Hematopoietic multipotent progenitor cell treated with erythropoietin and hydrocortisone succinate and interleukin-3 and kit ligand, for 6 days (in vitro differentiated cells): ENCODE measurements around the gene PHACTR3.

Experiments used
- DNase-seq: peaks from one replicate; pipeline ENCODE4 v3.0.0-alpha.2; 2015

Gene PHACTR3

GRCh38 chr20:59622496-59622895, 18.2 kb downstream of the PHACTR3 start:
- DNase-seq: no peak

GRCh38 chr20:59623133-59623532, 18.8 kb downstream of the PHACTR3 start:
- no peak for DNase-seq

DNA sequence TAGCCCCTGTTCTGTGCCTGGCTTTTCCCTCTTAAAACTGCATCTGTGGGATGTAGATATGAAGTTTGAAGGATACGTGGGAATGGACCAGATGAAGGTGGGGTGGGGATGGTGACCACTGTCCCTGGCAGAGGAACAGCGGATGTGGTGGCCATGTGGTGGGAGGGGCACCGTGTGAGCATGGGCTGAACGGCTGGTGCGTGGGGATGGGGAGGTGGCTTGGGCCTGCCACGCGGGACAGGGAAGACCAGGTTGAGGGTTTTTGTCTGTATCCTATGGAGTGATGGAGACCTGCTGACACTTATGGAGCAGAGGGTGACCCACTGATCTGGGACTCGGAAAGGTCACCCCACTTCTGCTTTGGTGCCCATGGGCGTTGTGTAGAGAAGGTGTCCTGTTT, 19.2 kb downstream of the PHACTR3 start:
- DNase-seq: no peak

GRCh38 chr20:59624401-59624800, 20.1 kb downstream of the PHACTR3 start:
- DNase-seq: no peak

GRCh38 chr20:59625214-59625922, 21.0 kb downstream of the PHACTR3 start:
- no peak for DNase-seq

GRCh38 chr20:59627298-59627697, 23.0 kb downstream of the PHACTR3 start:
- DNase-seq: no peak

- no peak for DNase-seq
These were observed 23.8 kb downstream of the PHACTR3 start for GRCh38 chr20:59628171-59628570.

DNA sequence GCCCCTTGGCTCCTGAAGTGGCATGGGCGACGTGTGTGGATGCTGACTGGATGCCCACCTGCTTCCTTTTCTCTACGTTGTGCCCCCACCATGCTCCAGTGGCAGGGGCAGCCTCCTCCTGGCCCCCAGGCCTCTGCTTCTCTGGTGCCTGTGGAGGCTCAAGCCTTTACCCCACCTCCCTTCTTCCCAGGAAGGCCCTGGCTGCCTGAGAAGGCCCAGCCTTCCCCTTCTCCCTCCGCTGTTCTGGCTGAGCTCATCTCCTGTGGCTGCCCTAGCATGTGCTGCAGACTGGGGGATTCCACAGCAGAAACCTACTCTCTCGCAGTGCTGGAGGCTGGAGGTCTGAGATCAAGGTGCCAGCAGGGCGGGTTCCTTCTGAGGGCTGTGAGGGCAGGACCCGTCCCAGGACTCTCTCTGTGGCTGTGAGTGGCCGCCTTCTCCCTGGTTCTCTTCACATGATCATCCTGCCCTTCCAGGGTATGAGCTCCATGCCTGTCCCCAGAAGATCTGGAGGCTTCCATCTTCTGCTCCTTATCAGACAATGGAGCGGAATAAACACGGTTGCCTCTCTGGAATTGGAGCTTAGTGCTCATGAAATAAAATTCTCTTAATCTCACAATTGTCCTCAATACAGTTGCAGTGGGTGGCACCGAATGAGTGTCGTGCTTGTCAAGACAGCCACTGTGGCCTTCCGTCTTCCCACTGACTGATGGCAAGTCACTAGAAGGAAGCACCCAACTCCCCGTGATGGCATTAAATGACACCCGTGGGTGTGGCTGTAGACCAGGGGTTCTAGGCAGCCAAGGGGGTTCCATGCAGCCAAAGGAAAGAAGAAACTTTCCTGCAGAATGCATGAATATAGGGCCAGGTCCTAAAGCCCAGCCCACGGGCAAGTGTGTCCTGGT, 25.1 kb downstream of the PHACTR3 start:
- no peak for DNase-seq

- DNase-seq: no peak
These were observed 26.2 kb downstream of the PHACTR3 start for GRCh38 chr20:59630526-59630925.

- DNase-seq: no peak
These were observed 27.6 kb downstream of the PHACTR3 start for GRCh38 chr20:59631751-59632540.

DNA sequence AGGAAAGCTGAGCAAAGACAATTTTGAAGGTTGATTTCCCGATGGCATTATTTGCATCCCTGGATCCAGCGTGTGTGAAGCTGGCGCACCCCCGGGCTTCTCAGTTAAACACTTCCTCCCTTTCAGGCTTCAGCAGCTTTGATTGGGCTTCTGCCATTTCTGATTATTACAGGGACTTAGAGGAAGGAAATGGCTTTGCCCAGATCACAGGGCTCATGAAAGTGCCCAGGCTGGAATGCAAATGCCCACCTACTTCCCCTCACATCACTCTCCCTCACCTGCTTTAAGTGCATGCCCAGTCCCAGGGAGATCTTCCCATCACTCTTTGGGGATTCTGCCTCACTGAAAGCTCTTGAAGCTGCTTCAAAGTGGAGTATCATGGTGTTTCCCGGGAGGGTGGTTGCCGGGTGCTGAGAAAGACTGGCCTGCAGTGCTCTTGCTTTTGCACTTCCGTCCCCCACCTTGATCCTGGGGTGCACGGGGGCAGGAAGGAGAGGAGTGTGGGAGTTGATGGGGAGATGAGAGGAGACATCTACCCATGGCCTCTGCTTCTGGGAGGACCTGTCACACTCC, 28.3 kb downstream of the PHACTR3 start:
- no peak for DNase-seq

GRCh38 chr20:59633656-59634251, 29.4 kb downstream of the PHACTR3 start:
- no peak for DNase-seq

DNA sequence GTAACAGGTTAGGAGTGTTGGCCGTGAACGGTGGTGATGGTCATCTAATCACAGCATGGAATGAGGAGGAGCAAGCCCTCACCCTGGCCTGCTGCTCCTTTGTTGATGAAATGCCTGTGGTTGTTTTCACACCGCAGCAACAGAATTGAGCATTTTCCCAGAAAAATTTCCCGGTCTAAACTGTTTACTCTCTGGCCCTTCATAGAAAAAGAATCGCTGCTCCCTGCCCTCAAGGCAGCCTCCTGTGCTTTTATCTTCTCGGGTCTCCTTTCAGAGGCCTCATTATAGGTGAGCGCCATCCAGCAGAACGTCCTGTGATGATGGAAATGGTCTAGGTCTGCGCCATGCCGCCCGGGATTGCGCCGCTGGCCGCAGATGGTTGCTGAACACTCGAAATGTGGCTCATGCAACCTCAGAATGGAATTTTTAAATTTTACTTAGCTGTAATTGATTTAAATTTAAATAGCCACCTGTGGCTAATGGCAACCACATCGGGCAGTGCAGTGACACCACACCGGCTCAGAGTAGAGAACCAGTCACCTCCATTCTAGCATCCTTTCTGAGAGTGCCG, 30.2 kb downstream of the PHACTR3 start:
- no peak for DNase-seq

DNA sequence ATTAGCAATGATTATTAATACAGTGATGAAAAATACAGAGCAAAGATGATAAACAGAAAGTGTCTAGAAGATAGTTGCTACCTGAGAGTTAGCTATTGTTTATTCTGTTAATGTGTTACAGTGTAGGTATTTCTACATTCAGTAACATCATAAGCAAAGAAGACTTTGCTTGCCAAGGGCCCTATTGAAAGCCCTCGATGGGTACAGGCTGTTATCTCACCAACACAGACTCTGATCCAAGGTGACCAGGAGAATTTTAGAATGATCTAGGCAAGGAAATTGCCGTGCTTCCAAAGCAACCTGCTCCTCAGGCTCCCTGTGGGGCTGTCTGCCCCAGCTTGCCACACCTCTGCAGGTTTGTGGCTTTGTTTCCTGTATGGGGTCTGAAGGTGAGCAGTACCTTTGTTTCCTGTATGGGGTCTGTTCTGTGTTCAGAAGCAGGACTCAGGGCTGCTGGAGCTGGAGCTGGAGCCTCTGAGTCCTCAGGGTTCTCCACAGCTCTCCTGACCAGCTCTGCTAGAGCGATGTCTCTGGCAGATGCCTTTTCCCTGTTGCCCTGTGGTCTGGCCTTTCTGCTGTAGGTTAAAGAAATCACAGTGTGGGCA, 32.5 kb downstream of the PHACTR3 start:
- DNase-seq: no peak

DNA sequence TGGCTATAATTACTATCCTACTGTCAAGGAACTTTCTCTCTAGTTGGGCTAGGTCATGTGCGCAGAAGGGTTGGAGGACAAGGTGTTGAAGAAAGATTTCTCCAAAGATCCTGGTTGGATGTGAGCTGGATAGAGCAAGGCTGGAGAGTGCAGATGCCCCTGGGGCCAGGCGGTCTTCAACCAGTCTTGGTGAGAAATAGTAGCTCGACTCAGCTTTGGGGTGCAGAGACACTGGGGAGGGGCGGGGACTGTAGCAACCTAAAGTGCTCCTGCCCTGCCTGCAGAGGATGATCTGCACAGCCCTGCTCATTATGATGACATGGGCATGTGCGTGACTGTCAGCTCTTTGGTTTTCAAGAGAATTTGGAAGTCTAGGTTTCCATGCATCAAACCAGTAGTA, 35.9 kb downstream of the PHACTR3 start:
- no peak for DNase-seq

DNA sequence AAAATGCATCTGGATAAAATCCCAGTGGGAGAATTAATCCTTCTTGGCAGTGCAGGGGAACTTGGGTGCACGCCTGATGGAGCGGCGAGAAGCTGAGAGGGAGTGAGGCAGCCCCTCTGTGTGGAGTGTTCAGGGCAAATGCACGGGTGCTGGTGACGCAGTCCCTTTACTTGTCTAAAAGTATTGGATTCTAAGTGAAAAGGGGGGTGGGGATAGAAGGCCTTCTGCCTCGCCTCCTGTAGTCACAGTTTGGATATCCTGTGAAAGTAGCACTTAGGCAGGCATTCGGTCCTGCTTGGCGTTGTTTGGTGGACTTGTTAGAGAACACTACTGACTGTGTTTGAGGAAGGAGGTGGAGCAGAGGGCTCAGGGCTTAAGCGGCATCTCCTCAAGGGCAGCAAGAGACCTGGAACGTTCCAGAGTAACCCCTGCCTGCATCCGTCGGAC, 39.3 kb downstream of the PHACTR3 start:
- no peak for DNase-seq

GRCh38 chr20:59644371-59644939, 40.1 kb downstream of the PHACTR3 start:
- DNase-seq: no peak

- DNase-seq: no peak
These were observed 40.9 kb downstream of the PHACTR3 start for GRCh38 chr20:59645271-59645670.

GRCh38 chr20:59645761-59646171, 41.4 kb downstream of the PHACTR3 start:
- no peak for DNase-seq

DNA sequence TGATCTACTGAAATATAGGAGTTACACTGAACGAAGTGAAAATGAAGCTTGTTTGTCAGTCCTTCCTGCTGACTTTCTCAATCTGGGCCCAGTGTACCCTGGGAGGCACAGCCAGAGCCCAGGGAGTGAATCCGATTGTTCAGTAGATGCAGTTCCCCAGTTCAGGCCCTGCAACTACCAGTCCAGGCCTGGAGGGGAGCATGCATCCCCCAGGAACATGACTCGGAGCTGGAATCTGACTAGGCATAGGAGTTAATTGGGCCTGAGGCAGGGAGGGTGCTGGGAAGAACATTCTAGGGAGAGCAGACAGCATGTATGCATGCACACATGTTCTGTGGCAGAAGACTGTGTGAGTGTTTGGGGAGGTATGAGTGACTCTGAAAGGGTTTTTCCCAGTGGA, 42.1 kb downstream of the PHACTR3 start:
- no peak for DNase-seq

- no peak for DNase-seq
These were observed 42.9 kb downstream of the PHACTR3 start for GRCh38 chr20:59647271-59647670.
